GM18505 (cell line): ENCODE data around the gene SNX12.

Source experiments
- ATAC-seq: cut with Tn5 transposase; IDR thresholded peaks from one replicate; pipeline ENCODE4 v1.9.1; 2021; ENCODE audit not compliant: unreplicated experiment
- POLR2A ChIP-seq: IDR thresholded peaks from 4 replicates; pipeline ENCODE4 v1.6.1; 2011; ENCODE audit warnings: borderline replicate concordance; ENCODE audit not compliant: insufficient read depth, insufficient read length; ENCODE audit errors: extremely low read depth

SNX12 gene

DNA sequence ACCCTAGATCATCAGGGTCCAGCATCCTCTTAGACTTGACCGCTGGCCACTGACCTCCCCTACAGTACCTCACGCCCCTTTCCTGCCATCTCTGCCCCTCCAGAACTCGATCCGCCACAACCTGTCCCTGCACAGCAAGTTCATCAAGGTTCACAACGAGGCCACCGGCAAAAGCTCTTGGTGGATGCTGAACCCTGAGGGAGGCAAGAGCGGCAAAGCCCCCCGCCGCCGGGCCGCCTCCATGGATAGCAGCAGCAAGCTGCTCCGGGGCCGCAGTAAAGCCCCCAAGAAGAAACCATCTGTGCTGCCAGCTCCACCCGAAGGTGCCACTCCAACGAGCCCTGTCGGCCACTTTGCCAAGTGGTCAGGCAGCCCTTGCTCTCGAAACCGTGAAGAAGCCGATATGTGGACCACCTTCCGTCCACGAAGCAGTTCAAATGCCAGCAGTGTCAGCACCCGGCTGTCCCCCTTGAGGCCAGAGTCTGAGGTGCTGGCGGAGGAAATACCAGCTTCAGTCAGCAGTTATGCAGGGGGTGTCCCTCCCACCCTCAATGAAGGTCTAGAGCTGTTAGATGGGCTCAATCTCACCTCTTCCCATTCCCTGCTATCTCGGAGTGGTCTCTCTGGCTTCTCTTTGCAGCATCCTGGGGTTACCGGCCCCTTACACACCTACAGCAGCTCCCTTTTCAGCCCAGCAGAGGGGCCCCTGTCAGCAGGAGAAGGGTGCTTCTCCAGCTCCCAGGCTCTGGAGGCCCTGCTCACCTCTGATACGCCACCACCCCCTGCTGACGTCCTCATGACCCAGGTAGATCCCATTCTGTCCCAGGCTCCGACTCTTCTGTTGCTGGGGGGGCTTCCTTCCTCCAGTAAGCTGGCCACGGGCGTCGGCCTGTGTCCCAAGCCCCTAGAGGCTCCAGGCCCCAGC is 32.7 kb upstream of the SNX12 start:
- no peak for ATAC-seq
- no peak for TF ChIP-seq POLR2A

- ATAC-seq = no peak
- TF ChIP-seq POLR2A = no peak
Observed at GRCh38 chrX:71099736-71100135, 31.6 kb upstream of the SNX12 start.

DNA sequence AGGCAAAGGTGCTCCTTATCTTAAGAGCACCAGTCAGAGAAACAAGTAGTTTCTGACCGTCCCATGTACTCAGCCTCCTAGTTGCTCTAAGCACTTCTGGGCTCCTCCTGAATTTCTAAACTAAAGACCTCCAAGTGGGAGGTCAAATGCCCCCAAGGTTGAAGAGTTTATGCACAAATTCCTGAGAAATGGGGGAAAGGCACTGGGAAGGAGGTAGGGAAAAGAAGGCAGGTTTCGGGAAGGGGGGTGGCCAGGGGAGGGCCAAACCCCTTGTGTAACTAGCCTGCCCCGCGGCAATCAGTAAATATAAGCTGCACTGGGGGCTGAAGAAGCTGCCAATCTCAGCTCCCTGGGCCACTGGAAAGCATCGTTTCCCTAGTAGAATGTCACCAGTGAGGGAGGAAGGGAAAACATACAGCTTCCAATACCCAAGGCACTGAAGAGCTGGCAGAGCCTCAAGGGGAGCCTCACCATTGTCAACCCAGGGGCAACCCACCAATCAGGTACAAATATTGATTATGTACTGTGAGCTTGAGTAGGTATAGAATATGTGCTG is 30.9 kb upstream of the SNX12 start:
- TF ChIP-seq POLR2A = no peak
- ATAC-seq = no peak

GRCh38 chrX:71098302-71098701 is 30.2 kb upstream of the SNX12 start:
- no peak for ATAC-seq
- TF ChIP-seq POLR2A = no peak

DNA sequence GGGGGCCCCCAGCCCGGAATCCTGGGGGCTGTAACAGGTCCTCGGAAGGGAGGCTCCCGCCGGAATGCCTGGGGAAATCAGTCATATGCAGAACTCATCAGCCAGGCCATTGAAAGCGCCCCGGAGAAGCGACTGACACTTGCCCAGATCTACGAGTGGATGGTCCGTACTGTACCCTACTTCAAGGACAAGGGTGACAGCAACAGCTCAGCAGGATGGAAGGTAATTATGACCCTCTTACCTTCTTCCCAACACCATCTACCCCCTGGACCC is 28.6 kb upstream of the SNX12 start:
- no peak for ATAC-seq
- no peak for TF ChIP-seq POLR2A

- TF ChIP-seq POLR2A = no peak
- peak; percentile 18 for ATAC-seq
Observed at GRCh38 chrX:71095981-71096759, 28.0 kb upstream of the SNX12 start.

- TF ChIP-seq POLR2A = peak; percentile 53
- peak; percentile 83 for ATAC-seq
Observed at GRCh38 chrX:71095555-71095980, 27.4 kb upstream of the SNX12 start, which contains the start of gene FOXO4. TSS of gene FOXO4 (plus strand) at chrX:71095851. CDS start at chrX:71096529, 678 bp downstream.

- no peak for TF ChIP-seq POLR2A
- no peak for ATAC-seq
Observed at GRCh38 chrX:71095033-71095432, 26.9 kb upstream of the SNX12 start.

DNA sequence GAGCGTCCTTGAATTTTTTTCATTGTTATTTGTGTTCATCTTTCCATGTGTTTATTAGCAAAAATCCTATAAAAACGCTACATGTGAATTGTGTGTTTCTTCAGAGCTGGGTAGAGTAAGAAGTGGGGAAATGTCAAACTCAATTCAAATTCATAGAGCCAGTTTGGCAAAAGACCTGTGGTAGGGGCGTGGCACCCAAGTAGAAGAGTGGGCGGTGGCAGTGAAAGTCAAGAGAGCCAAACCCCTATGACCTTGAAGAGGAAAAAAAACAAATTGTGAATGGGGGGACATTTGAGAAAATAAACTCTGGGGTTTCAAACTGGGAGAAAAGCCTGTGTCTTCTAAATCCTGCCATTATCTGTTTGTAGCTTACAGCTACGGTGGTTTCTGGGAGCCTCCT is 23.1 kb upstream of the SNX12 start:
- no peak for ATAC-seq
- no peak for TF ChIP-seq POLR2A

DNA sequence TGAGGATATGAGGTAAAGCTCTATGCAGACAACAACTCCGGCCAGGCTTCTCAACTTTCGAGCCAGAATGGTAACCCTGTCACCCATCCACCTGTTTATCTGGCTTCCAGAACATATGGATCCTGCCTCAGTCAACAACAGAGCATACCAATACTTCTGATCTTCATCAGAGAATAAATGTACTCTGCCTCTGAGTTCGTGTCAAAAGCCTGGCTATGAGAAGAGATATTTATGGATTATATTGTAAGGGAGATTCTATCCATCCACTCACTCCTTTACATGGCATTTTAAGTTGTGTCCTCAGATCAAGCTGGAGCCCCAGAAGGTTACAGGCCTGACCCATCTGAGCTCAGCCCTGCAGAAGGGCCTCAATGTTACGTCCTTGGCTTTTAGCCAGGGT is 17.8 kb upstream of the SNX12 start:
- no peak for TF ChIP-seq POLR2A
- ATAC-seq = no peak

DNA sequence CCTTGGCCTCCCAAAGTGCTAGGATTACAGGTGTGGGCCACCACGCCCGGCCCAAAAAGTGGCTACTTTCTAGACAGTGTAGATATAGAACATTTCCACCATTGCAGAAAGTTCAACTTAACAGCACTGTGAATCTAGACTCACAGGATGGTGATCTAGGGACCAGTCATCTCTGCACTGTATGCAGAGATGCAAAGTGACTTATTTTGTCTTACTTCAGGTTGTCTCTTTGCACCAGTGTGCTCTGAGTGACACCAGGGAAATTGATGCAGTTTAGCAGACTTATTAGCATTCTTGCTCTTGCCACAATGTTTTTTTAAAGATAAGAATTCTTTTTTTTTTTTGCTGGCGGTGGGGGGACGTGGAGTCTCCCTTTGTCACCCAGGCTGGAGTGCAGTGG is 14.7 kb upstream of the SNX12 start:
- ATAC-seq = no peak
- no peak for TF ChIP-seq POLR2A

DNA sequence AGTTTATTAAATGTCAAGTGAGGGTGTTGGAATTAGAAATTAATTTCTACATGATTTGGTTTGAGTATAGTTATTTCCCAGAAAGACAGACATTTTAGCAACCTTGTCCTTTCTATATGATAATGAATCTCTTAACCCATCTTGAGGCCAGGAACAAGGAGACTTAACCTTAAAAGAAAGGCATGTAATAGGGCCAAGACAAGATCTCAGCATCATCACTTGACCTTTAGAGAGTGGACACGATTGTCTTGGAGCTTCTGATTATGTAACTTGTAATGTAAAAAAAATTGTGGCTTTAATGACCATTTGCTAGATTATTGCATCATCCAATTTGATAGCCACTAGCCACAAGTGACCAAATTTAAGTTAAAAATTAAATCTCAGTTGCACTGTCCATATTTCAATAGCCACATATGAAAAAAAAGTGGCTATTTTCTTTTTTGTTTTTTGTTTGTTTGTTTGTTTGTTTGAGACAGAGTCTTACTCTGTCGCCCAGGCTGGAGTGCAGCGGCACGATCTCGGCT is 14.1 kb upstream of the SNX12 start:
- TF ChIP-seq POLR2A = no peak
- no peak for ATAC-seq

DNA sequence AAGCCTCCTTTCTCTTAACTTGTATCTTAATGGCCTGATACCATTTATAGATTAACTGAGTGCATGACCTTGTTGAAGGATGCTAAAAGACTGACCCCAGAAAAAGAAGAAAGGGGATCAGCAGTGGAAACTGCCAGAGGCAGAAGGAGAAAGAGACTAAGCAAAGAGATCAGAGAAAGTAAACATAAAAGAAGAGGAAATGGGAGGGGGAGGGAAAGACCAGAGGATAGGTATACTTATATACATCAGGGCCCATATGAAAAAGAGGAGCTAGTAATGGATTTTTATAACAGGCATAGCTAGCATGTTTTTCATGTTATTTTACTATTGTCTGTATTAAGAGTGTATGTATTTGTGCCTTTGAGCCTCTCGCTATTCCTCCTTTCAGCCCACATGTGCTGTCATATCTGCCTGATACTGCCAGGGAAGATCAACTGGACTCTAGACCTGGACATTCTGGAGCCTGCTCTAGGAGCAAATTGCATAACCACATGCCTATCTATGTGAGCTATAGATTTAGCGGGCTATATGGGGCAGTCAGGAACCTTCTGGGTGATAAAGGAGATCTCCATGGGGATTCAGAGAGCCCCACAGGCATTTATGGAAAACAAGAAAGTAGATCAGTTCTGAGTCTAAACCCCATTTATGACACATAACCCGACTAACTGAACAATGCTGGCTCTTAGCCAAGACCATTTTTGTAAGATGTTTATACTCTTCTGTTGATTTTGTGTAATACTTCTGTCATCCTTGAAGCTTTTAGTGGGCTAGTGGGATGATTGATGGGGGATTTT is 13.4 kb upstream of the SNX12 start:
- no peak for ATAC-seq
- no peak for TF ChIP-seq POLR2A
